GM23338 (cell line): ENCODE data around the gene CMTM5.

Experiments
- ETS1 ChIP-seq: IDR thresholded peaks from 2 replicates; pipeline ENCODE4 v1.6.1; 2016; ENCODE audit warnings: antibody characterized with exemption
- EZH2 ChIP-seq: fragments of 200-600 bp; sonication (generic); IDR thresholded peaks from one replicate; pipeline ENCODE4 v1.8.0; 2017; ENCODE audit warnings: antibody characterized with exemption, mild to moderate bottlenecking, low read depth; ENCODE audit not compliant: unreplicated experiment
- POLR2AphosphoS5 ChIP-seq: IDR thresholded peaks from 2 replicates; pipeline ENCODE4 v1.6.1; 2016; ENCODE audit warnings: antibody characterized with exemption, low read depth
- REST ChIP-seq: IDR thresholded peaks from one replicate; pipeline ENCODE4 v1.6.1; 2018; ENCODE audit warnings: antibody characterized with exemption; ENCODE audit not compliant: unreplicated experiment
- TF ChIP-seq, protein P1 (sequence below), 2 experiments: fragments of 200-600 bp in 1 of 2; sonication (generic) in 1 of 2; conservative IDR thresholded peaks; 2 replicates each; pipeline versions ENCODE4 v1.5.1 to v1.6.1; 2016 to 2017; ENCODE audit warnings: antibody characterized with exemption in 2 of 2, low read depth in 2 of 2, mild to moderate bottlenecking in 2 of 2, moderate library complexity in 1 of 2

- TF ChIP-seq ETS1 (no peak), EZH2 (no peak), POLR2AphosphoS5 (no peak), REST (no peak)
- TF ChIP-seq, protein P1, sequence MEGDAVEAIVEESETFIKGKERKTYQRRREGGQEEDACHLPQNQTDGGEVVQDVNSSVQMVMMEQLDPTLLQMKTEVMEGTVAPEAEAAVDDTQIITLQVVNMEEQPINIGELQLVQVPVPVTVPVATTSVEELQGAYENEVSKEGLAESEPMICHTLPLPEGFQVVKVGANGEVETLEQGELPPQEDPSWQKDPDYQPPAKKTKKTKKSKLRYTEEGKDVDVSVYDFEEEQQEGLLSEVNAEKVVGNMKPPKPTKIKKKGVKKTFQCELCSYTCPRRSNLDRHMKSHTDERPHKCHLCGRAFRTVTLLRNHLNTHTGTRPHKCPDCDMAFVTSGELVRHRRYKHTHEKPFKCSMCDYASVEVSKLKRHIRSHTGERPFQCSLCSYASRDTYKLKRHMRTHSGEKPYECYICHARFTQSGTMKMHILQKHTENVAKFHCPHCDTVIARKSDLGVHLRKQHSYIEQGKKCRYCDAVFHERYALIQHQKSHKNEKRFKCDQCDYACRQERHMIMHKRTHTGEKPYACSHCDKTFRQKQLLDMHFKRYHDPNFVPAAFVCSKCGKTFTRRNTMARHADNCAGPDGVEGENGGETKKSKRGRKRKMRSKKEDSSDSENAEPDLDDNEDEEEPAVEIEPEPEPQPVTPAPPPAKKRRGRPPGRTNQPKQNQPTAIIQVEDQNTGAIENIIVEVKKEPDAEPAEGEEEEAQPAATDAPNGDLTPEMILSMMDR (conservative IDR thresholded peaks at IDR 0.05; ENCODE audit: low read depth in 2 of 2), result no peak
Observed at GRCh38 chr14:23407516-23408306, 30.9 kb downstream of the CMTM5 start, which contains the start of gene MYH6.
